ENCODE data around the gene TMEM181. TPM values are rescaled to one million over a fixed set of nuclear protein-coding genes. Genes with fewer than 3 reads are reported as not detected.

Gene TMEM181
- total RNA-seq, 2 donors from 2014 or later: 21.2 to 21.8 TPM

DNA sequence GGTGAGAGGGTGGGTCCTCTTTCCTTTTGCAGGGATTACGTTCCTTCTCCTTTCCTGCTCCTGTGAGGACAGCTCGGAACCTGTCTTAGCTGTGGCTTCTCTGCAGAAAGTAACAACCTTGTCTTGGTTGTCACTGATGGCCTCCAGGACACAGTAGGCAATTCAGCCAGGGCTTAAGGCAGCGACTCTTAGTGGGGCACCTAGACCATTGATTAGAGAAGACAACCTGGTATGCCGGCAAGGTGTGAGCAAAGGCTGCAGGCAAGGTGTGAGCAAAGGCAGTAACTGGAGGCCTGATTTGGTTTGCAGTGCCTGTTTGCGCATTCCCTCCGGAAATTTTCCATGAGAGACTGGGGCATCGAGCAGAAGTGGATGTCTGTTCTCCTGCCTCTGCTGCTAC is 47.0 kb downstream of the TMEM181 start:
- peaks cover 48% of the 10 kb centered on the region for H3K36me3 Mint-ChIP-seq (ENCODE audit: low read depth)
- WGBS, 2 experiments (ENCODE audit: insufficient coverage in 1 of 2, insufficient read length in 1 of 2): 86 to 93% methylated on average over 6 to 7 of the region's 7 CpGs
- H3K4me3 Mint-ChIP-seq: no peak overlapping the region
- no peaks in the 10 kb centered on the region for H3K9me3 ChIP-seq (ENCODE audit: control insufficient read depth, low read length)
- peaks cover 14% of the 10 kb centered on the region for H3K4me1 Mint-ChIP-seq
- DNase-seq: no peak
- H3K4me1 ChIP-seq (ENCODE audit: control insufficient read depth, insufficient read depth, low read length): peaks cover 16% of the 10 kb centered on the region
- H3K36me3 ChIP-seq (ENCODE audit: control insufficient read depth, insufficient read depth, low read length): peaks cover 63% of the 10 kb centered on the region
- no peak overlapping the region for H3K4me3 ChIP-seq (ENCODE audit: low read length)
- H3K9ac ChIP-seq (ENCODE audit: extremely low read depth, low read length, poor library complexity, severe bottlenecking): no peak overlapping the region
- TF ChIP-seq, protein P1, sequence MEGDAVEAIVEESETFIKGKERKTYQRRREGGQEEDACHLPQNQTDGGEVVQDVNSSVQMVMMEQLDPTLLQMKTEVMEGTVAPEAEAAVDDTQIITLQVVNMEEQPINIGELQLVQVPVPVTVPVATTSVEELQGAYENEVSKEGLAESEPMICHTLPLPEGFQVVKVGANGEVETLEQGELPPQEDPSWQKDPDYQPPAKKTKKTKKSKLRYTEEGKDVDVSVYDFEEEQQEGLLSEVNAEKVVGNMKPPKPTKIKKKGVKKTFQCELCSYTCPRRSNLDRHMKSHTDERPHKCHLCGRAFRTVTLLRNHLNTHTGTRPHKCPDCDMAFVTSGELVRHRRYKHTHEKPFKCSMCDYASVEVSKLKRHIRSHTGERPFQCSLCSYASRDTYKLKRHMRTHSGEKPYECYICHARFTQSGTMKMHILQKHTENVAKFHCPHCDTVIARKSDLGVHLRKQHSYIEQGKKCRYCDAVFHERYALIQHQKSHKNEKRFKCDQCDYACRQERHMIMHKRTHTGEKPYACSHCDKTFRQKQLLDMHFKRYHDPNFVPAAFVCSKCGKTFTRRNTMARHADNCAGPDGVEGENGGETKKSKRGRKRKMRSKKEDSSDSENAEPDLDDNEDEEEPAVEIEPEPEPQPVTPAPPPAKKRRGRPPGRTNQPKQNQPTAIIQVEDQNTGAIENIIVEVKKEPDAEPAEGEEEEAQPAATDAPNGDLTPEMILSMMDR (conservative IDR thresholded peaks at IDR 0.05): no peak
- no peak overlapping the region for H3K27ac Mint-ChIP-seq
- H3K9me3 Mint-ChIP-seq: no peaks in the 10 kb centered on the region
- no peak overlapping the region for H3K27ac ChIP-seq (ENCODE audit: low read depth, low read length)
- H3K27me3 ChIP-seq (ENCODE audit: control insufficient read depth, insufficient read depth, low read length, poor library complexity, severe bottlenecking): no peaks in the 10 kb centered on the region
- H3K27me3 Mint-ChIP-seq (ENCODE audit: insufficient read depth): no peaks in the 10 kb centered on the region

DNA sequence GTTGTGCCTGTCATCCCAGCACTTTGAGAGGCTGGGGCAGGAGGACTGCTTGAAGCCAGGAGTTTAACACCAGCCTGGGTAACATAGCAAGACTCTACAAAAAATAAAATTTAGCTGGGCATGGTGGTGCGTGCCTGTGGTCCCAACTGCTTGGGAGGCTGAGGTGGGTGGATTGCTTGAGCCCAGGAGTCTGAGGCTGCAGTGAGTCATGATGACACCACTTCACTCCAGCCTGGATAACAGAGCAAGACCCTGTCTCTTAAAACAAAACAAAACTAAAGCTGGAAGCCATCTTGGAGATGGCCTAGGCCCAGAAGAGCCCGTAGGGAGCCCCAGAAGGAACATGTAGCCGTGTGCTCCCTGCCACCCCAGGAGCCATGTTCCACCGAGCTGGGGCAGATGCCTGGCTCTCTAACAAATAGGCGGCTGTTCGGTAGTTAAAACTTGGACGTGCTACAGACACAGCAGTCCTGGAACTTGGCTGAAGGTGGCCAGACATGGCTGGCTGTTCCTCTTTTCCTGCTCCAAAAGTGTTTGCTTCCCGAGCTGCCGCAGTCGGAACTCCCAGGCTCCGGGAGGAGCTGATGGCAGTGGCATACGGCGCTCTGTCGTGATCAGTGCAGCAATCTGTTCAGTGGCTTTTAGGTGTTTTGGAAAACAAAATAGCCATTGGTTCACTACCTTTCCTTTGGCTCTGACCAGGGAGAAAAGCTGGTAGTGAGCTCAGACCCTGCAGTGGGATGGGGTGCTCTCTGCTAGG is 47.7 kb downstream of the TMEM181 start:
- TF ChIP-seq, protein P1 (conservative IDR thresholded peaks at IDR 0.05): no peak
- Histone ChIP-seq H3K27ac (ENCODE audit: low read depth, low read length) (no peak overlapping the region), H3K4me3 (ENCODE audit: low read length) (no peak overlapping the region), H3K4me1 (ENCODE audit: control insufficient read depth, insufficient read depth, low read length) (peaks cover 21% of the 10 kb centered on the region), H3K9me3 (ENCODE audit: control insufficient read depth, low read length) (no peaks in the 10 kb centered on the region), H3K36me3 (ENCODE audit: control insufficient read depth, insufficient read depth, low read length) (peaks cover 56% of the 10 kb centered on the region), H3K9ac (ENCODE audit: extremely low read depth, low read length, poor library complexity, severe bottlenecking) (no peak overlapping the region), H3K27me3 (ENCODE audit: control insufficient read depth, insufficient read depth, low read length, poor library complexity, severe bottlenecking) (no peaks in the 10 kb centered on the region)
- Mint-ChIP-seq H3K4me3 (no peak overlapping the region), H3K36me3 (ENCODE audit: low read depth) (peaks cover 45% of the 10 kb centered on the region), H3K27me3 (ENCODE audit: insufficient read depth) (no peaks in the 10 kb centered on the region), H3K4me1 (peaks cover 21% of the 10 kb centered on the region), H3K27ac (no peak overlapping the region), H3K9me3 (no peaks in the 10 kb centered on the region)
- WGBS, 2 experiments (ENCODE audit: insufficient coverage in 1 of 2, insufficient read length in 1 of 2): 92 to 96% methylated on average over 14 of the region's 14 CpGs
- no peak for DNase-seq

DNA sequence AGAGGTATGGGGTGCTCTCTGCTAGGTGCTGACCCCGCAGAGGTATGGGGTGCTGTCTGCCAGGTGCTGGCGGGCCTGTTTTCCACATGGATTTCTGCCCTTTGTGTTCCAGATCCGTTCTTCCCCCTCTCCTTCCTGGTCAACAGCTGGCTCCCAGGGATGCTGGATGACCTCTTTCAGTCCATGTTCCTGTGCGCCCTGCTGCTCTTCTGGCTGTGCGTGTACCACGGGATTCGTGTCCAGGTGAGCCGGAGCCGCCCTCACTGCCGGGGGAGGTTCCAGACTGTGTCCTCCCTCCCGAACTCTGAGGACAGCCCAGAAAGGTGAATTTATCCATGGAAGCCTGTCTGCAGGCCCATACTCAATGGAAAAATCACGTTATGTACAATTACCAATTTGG is 48.3 kb downstream of the TMEM181 start:
- peaks cover 46% of the 10 kb centered on the region for H3K36me3 Mint-ChIP-seq (ENCODE audit: low read depth)
- WGBS, 2 experiments (ENCODE audit: insufficient coverage in 1 of 2, insufficient read length in 1 of 2): 93 to 95% methylated on average over 11 to 12 of the region's 12 CpGs
- H3K4me1 Mint-ChIP-seq: peaks cover 23% of the 10 kb centered on the region

More for the DNA sequence above, 48.3 kb downstream of the TMEM181 start:
- Histone ChIP-seq H3K27ac (ENCODE audit: low read depth, low read length) (no peak overlapping the region), H3K27me3 (ENCODE audit: control insufficient read depth, insufficient read depth, low read length, poor library complexity, severe bottlenecking) (no peaks in the 10 kb centered on the region), H3K4me3 (ENCODE audit: low read length) (no peak overlapping the region), H3K36me3 (ENCODE audit: control insufficient read depth, insufficient read depth, low read length) (peaks cover 58% of the 10 kb centered on the region), H3K9me3 (ENCODE audit: control insufficient read depth, low read length) (no peaks in the 10 kb centered on the region), H3K4me1 (ENCODE audit: control insufficient read depth, insufficient read depth, low read length) (peaks cover 23% of the 10 kb centered on the region), H3K9ac (ENCODE audit: extremely low read depth, low read length, poor library complexity, severe bottlenecking) (no peak overlapping the region)
- H3K4me3 Mint-ChIP-seq: no peak overlapping the region
- TF ChIP-seq, protein P1 (conservative IDR thresholded peaks at IDR 0.05): no peak
- DNase-seq: no peak
- no peaks in the 10 kb centered on the region for H3K27me3 Mint-ChIP-seq (ENCODE audit: insufficient read depth)
- H3K27ac Mint-ChIP-seq: no peak overlapping the region
- no peaks in the 10 kb centered on the region for H3K9me3 Mint-ChIP-seq

Measured in endodermal cell (in vitro differentiated cells).